Stimulated activated CD4-positive, alpha-beta T cell treated with anti-CD3 and anti-CD28 coated beads, Interleukin-12 subunit alpha, Interleukin-12 subunit beta, amount 100 ng/mL, for 4 hours (primary cell): ENCODE results near the gene LOXL1.
A peak's percentile ranks its signal among the peaks of the same experiment; 100 is the strongest.

ENCODE experiments used
- DNase-seq: peaks from one replicate; pipeline ENCODE4 v3.0.0-alpha.2; 2020

LOXL1 gene

DNA sequence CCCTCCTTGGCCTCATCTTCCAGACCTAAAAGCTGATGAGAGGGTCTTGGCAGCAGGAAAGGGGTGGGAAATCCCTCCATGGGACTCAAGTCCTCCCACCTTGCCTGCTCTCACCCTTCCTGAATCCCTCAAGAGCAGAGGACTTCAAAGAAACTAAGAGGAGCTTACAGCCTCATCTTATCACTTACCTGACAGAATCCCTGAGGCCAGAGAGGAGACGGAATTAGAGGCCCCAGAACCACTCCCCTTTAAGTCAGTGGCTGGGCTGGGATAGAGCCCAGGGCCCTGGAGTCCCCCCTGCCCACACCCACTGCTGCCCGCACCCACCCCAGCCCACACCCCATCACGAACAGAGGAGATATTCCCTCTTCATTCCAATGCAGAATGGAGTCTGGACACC, 15.2 kb downstream of the LOXL1 start:
- DNase-seq, result no peak

DNA sequence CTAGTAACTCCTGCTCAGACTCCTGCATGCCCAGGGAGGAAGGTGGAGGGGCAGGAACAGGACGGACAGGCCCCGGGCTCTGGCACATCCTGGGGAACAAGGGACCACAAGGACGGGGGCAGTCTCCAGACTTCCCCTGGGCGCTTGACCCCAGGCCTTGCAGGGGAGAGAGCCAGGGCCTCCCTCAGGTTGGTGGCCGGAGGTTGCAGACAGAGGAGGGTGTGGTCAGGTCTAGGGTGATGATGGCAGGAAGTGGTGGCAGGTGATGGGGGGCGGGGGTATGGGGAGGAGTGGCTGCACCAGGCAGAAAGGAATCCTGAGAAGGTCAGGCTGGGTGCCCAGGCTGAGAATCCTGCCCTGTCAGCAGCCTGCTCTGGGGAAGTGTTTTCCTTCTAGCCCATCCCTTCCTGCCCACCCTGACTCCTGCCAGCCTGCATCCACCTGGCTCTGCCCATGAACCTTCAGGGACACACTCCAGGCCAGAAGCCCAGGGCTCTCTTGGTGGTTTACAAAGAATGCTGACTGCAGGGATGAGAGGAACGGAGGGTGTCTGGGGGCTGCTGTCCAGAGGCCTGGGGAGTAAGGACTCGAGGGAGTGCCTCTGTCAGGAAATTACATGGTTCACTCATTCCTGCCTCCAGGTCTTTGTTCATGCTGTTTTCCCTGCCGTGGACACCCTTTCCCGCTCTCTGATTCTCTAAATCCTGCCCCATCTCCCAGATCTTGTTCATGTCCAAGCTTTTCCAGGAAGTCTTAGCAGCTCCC, 15.8 kb downstream of the LOXL1 start:
- DNase-seq, result no peak

DNA sequence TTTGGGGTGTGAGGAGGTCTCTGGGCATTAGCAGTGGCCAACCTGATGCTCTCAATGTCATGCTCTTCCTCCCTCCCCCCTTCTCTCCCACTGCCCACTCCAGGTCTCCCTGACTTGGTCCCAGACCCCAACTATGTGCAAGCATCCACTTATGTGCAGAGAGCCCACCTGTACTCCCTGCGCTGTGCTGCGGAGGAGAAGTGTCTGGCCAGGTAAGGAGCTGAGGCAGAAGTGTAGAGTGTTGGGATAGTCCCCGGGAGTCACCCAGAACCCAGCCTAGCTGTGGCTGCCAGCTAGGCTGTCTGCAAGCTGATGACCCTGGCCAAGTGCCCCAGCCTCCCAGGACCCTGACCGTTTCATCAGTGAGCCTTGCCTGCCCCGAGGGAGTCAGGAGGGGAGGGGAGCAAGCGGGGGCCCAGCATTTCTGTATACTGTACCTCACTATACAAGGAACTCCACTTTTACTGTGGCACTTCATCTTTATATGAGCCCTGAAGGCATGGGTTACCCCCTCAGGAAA, 16.5 kb downstream of the LOXL1 start:
- no peak for DNase-seq

DNA sequence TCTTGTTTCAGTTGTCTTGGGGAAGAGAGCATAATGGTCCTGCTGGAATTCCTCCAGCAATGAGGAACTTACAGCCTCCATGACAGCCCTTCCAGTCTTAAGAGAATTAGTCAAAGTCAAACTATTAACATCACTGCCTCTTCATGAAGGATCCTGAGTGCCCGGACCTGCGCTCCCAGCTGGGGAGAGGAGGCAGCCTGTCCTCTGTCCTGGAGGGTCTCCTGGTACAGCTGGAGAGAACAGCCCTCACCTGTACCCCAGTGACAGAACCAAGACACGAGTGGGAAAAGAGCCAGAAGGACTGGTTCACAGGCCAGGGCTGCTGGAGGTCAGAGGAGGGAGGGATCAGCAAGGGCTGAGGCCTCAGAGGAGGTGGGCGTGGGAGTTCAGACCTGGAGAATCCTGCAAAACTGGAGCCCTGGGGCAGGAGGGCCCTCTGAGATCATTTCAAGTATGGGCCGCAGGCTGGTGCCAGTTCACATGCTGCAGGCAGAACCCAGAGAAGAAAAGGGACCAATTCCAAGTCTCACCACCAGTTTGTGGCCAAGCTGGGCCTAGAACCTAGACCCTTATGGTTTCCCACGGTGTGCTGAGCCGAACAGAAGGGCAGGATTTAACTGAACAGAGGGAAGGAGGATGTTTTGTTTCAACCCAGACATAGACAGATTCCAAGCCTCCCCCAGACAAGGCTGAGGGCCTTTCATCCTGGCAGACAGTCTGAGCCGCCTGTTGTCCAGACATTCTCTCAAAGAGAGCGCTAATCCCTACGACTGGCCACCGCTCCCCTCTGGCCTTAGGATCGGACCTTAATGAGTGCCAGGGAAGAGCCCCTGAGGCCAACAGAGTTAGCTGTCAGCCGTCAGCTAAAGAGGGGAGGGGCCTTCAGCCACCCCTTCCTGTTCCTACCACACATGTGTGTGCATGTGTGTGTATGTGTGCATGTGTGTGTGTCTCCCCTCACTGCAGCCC, 18.2 kb downstream of the LOXL1 start:
- DNase-seq, result no peak

DNA sequence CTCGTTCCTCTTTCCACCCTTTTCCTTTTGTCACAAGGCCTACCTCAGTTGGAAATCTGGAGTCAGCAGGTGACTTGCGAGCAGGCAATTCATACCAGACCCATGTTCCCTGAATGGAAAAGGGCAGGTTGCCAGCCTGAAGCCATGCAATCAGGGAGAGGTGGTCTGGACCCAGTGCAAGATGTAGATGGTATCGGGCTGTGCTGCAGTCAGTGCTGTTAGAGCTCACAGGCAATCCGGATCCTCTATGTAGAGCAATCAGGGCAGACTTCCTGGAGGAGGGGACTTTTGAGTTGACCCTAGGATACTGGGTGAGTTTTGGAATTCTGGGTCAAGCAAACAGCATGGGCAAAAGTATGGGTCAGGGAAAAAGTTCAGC, 18.9 kb downstream of the LOXL1 start:
- no peak for DNase-seq

DNA sequence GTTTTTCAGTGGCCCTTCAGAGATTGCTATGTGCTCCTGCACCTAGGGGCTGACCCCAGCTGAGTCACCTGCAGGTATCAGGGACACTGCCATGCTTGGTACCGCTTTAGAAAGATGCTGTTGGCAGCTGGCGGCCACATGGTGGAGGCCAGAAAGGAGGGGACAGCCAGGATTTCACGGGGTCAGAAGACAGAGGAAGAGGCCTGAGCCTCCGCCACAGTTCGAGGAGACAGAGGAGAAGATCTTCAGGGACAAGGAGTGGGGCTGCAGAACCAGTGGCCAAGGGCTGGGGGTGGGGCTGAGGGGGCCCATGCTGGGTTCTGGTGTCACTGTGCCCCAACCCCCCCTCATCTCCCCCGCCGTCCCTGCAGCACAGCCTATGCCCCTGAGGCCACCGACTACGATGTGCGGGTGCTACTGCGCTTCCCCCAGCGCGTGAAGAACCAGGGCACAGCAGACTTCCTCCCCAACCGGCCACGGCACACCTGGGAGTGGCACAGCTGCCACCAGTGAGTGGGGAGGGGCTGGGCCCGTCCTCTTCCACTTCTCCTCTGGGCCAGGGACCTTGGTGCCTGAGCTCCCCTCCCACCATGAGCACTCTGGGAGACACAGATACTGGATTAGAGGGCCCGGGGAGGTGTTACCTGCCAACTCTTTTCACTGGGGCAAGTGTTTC, 19.9 kb downstream of the LOXL1 start:
- DNase-seq, result no peak

DNA sequence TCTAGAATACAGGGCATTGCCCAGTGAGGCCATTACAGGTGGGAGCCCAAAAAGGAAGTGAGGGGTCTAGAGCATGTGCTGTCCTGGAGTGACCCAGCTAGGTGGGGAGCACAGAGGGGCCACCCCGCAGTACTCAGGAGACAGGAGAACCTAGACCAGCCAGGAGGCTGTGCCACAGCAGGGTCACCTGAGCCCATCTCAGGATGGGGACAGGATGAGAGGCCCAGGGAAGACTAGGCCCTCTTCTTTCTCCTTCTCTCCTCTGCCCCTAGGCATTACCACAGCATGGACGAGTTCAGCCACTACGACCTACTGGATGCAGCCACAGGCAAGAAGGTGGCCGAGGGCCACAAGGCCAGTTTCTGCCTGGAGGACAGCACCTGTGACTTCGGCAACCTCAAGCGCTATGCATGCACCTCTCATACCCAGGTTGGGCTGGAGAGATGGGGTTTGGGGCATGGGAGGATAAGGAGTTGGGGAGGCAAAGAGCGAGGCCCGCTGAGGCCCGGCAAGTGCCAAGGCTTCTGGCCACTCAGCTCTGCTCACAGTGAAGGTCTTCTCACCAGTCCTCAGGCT, 20.6 kb downstream of the LOXL1 start:
- DNase-seq, result no peak

DNA sequence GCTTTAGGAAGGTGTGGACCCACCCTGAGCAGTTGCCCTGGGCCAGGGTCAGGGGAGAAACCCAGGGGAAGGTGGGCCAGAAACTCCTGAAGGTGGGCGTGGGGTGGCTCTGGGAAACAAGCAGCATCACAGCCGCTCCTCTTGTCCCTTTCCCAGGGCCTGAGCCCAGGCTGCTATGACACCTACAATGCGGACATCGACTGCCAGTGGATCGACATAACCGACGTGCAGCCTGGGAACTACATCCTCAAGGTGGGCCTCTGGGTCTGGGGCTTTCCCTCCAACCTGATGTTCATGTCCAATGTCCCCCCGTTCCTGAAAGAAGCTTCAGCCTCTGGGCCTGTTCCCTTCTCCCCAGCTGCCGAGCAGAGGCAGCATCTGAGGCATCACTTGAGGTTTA, 21.4 kb downstream of the LOXL1 start:
- DNase-seq, result no peak

DNA sequence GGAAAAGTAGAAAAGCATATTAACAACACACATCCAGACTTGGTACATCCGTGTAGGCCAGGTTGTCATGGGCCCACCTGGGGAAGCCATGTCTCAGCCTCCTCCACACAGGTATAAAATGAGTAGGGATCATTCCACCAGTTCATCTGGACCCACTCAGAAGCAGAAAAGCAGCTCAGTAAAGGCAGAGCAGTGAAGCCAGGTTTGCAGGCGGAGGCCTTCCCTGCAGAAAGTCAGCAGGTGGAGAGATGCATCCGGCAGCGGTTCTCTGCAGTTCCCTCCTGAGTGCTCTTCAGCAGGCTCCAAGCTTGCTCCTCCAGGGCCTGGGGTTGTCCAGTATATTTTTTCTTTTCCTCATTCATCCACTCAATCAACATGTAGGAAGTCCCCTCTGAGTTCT, 22.1 kb downstream of the LOXL1 start:
- no peak for DNase-seq

DNA sequence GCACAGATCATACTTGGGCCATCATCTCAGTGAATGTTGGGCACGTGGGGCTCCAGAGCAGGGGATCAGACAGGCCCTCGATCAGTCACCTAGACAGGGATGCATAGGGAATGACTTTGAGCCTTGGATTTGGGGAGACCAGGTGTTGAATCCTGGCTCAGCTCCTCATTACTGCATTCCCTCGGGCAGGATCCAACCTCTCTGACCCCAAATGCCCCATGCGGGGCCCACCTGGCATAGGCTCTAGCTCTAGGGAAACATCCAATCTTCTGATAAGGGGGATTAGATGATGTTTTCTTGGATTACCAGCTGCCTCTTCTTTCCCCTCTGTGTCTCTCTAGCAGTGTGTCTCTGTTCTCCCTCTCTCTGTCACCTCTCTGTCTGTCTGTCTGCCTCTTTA, 22.7 kb downstream of the LOXL1 start:
- no peak for DNase-seq

DNA sequence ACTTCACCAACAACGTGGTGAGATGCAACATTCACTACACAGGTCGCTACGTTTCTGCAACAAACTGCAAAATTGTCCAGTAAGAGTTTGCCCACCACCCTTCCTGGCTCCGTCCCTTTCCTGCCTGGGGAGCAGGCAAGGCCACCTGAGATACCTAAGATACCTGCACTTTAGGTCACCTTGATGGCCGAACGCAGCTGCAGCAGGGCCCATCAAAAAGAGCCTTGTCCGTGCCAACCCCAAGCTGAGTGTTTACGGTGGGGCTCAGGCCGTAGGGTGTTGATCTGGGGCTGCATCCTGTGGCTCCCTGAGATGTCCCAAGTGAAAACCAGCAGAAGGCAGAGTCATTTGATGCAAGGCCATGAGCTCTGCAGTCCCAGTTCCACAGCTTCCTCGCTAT, 23.2 kb downstream of the LOXL1 start:
- DNase-seq, result no peak

DNA sequence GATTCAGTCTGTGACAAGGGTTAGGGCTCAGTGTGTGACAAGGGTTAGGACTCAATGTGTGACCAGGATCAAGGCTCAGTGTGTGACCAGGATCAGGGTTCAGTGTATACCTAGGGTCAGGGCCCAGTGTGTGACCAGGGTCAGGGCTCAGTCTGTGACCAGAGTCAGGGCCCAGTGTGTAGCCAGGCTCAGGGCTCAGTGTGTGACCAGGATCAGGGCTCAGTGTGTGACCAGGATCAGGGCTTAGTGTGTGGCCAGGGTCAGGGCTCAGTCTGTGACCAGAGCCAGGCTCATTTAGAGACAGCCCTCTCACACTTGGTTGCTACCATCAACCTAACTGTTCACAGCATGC, 24.2 kb downstream of the LOXL1 start:
- no peak for DNase-seq

DNA sequence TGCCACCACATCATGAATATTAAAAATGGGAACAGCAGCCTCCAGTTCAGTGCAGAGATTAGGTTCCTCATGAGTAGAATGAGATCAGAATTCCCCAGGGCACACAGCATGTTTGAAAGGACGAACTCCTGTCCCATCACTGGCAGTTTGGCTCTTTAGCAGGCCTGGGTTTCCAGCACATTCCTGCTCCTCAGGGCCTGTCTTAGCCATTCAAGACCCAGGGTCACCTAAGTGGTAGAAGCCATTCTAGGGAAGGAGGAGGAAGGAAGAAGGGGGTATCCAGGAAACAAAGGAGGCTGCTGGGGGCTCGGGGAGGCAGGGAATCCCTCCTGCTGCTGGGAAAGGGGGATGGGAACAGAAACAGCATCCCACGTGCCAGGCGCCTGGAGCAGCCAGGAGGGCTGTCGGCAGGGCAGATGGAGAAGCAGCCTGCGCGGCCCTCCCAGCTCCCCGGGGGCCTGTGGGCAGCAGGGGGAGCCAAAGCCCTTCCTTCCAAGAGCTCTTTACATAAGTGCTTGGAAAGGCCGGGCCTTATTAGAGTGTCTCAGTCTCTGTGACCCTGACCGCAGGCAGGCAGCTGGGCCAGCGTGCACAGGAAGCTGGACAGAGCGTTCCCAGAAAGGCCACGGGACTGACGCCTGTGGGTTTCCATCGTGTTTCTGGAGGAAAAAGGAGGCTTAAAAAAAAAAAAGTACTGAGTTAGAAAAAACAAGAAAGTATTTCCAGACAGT, 24.7 kb downstream of the LOXL1 start:
- DNase-seq, result peak; percentile 63

DNA sequence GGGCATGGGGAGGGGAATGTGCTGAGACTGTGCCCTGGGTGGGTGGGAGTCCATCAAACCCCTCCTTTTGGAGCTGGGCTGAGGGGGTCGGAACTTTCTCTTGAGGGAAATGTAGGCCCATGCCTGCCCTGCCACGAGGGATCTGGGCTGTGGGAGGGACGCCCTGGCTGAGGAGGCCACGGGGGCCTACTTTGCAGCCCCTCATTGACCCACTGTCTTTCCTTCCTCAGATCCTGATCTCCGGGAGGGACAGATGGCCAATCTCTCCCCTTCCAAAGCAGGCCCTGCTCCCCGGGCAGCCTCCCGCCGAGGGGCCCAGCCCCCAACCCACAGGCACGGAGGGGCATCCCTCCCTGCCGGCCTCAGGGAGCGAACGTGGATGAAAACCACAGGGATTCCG, 25.3 kb downstream of the LOXL1 start:
- DNase-seq, result no peak

DNA sequence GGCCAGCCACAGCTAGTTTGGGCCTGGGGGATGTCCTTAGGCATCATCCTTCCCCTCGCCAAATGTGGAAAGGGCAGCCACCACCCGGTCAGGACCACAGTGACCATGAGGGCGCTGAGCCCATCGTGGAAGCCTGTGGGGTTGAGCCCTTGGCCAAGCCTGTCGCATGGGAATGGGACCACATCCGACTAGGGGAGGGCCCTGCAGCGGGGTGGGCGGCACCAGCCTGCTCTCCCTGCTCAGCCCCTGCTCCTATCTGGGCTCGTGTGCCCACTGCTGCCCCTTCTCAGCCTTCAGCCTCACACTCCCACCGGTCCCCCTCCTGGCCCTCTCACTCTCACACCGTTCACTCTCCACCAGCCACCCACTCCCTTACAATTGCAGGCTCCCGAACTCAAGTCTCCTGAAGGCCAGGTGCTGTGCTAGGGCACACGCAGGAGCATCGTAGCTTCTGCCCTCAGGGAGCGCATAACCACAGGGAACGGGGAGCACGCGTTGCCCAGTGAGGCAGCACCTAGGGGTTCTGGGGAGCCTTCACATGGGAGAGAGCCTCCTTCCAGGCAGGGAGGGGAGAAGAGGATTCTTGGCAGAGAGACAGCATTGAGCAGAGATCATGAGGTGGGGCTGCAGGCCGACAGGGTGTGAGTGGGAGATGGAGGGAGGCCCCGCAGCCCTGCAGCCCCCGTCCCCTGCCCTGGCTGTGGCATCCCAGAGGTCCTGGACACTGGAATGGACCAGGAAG, 26.1 kb downstream of the LOXL1 start:
- DNase-seq, result no peak

DNA sequence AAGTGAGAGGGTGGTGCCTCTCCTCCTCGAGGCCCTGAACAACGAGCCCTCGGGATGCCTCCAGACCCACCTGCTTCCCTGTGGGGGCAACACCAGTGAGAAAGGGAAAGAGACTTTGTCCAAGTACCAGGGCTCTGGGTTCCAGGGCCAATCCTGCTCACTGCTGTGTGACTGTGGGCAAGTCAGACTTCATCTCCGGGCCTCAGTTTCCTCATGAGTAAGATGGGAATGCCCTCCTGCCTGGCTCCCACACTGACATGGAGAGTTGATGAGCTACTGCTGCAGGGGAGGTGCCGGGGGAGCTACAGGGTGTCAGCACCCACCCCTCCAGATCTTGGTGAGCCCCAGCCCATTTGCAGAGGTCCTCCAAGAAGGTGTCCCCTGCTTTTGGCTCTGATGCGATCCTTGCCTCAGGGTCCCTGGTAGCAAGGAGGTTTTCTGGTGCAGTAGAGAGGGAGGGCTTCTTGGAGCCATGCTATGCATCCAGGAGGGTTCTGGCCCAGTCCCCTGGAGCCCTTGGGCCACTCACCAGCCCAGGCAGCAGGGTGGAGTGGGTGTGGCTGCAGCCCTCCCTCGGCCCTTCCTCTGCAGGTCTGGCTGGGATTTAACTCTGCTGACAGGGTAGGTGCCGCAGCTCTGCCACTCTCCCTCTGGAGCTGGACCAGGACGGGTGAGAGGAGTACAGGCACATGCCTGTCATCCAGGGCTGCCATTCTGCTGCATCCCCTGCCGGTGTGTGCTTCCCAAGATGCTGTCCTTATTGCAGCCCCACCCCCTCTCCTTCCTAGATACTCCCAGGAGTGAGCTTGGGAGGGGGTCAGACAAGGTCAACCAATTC, 26.9 kb downstream of the LOXL1 start:
- DNase-seq, result no peak

DNA sequence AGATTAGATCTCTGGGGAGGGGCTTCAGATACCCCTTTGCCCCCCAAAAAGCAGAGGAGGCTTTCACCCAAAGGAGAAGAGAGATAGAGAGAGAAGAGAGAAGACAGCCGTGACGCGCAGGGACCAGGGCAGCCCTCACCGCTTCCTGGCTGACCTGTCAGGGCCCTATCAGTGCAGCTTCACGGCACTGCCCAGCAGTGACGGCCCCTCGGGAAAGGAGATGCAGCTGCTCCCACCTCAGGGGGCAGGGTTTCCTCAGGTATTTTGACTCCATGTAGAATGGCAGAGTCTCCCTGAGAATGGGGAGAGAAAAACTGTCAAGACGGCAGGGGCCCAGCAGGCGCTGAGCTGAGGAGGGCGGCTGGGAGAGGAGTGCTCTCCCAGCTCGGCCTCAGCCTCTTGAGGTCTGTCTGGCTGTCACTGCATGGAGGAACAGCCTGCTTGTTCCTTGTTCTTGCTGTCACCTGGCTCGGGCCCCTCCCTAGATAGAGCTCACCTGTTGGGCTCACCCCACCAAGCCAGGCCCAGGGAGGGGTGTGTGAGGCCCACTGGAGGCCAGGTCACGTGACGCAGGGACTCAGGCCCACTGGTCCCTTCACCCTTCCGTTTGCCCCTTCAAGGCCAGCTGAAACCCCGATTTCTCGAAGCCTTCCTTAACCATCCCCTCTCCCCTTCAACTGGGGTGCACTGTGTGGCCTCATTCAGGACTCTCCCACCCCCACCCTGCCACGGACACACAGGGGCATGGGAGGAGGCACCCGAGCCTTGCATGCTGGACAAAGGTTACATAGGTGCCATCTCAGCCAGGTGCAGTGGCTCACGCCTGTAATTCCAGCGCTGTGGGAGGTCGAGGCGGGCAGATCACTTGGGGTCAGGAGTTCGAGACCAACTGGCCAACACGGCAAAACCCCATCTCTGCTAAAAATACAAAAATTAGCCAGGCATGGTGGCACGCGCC, 28.2 kb downstream of the LOXL1 start:
- no peak for DNase-seq

DNA sequence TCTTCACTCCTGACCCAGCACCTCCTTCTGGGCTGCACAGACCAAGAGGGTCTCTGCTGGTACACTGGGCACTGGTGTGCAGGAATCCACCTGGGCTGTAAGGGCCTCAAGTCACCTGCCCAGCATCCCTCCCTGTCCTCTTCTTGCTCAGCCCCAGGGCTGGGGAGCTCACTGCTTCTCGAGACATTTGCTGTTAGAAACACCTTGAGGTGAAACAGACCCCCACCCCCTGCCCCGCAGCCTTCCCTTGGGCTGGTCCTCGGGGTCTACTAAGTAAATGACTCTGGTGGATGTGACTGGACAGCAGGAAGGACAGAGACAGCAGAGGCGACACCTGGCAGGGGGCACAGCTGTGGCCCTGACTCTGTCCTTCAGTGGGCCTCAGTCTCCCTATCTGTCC, 29.1 kb downstream of the LOXL1 start:
- DNase-seq, result no peak
